ENCODE results near the gene TCERG1L. TPM values are rescaled to one million over a fixed set of nuclear protein-coding genes. Genes with fewer than 3 reads are reported as not detected.

TCERG1L gene
- total RNA-seq, 1 donor from 2014 or later = 0.46 TPM

- Histone ChIP-seq H3K36me3 (ENCODE audit: control insufficient read depth, insufficient read depth, low read length) (no peaks in the 10 kb centered on the region), H3K27me3 (ENCODE audit: control insufficient read depth, insufficient read depth, low read length) (no peaks in the 10 kb centered on the region), H3K4me3 (ENCODE audit: low read depth, low read length) (no peak overlapping the region)
- no peak for DNase-seq (ENCODE audit: low read depth)
- TF ChIP-seq, protein P1, sequence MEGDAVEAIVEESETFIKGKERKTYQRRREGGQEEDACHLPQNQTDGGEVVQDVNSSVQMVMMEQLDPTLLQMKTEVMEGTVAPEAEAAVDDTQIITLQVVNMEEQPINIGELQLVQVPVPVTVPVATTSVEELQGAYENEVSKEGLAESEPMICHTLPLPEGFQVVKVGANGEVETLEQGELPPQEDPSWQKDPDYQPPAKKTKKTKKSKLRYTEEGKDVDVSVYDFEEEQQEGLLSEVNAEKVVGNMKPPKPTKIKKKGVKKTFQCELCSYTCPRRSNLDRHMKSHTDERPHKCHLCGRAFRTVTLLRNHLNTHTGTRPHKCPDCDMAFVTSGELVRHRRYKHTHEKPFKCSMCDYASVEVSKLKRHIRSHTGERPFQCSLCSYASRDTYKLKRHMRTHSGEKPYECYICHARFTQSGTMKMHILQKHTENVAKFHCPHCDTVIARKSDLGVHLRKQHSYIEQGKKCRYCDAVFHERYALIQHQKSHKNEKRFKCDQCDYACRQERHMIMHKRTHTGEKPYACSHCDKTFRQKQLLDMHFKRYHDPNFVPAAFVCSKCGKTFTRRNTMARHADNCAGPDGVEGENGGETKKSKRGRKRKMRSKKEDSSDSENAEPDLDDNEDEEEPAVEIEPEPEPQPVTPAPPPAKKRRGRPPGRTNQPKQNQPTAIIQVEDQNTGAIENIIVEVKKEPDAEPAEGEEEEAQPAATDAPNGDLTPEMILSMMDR (IDR thresholded peaks at IDR 0.05; ENCODE audit: insufficient read depth, low read length, poor library complexity, severe bottlenecking) = no peak
Observed at GRCh38 chr10:131117416-131118212, 193.9 kb downstream of the TCERG1L start.

- H3K4me3 ChIP-seq (ENCODE audit: low read depth, low read length) = no peak overlapping the region
- H3K27me3 ChIP-seq (ENCODE audit: control insufficient read depth, insufficient read depth, low read length) = no peaks in the 10 kb centered on the region
- DNase-seq (ENCODE audit: low read depth) = no peak
- no peaks in the 10 kb centered on the region for H3K36me3 ChIP-seq (ENCODE audit: control insufficient read depth, insufficient read depth, low read length)
- TF ChIP-seq, protein P1 (IDR thresholded peaks at IDR 0.05; ENCODE audit: insufficient read depth, low read length, poor library complexity, severe bottlenecking) = no peak
Observed at GRCh38 chr10:131116991-131117375, 194.5 kb downstream of the TCERG1L start.

- no peaks in the 10 kb centered on the region for H3K27me3 ChIP-seq (ENCODE audit: control insufficient read depth, insufficient read depth, low read length)
- no peak for DNase-seq (ENCODE audit: low read depth)
- H3K4me3 ChIP-seq (ENCODE audit: low read depth, low read length) = no peak overlapping the region
- TF ChIP-seq, protein P1 (IDR thresholded peaks at IDR 0.05; ENCODE audit: insufficient read depth, low read length, poor library complexity, severe bottlenecking) = no peak
- H3K36me3 ChIP-seq (ENCODE audit: control insufficient read depth, insufficient read depth, low read length) = no peaks in the 10 kb centered on the region
Observed at GRCh38 chr10:131116216-131116990, 195.1 kb downstream of the TCERG1L start.

DNA sequence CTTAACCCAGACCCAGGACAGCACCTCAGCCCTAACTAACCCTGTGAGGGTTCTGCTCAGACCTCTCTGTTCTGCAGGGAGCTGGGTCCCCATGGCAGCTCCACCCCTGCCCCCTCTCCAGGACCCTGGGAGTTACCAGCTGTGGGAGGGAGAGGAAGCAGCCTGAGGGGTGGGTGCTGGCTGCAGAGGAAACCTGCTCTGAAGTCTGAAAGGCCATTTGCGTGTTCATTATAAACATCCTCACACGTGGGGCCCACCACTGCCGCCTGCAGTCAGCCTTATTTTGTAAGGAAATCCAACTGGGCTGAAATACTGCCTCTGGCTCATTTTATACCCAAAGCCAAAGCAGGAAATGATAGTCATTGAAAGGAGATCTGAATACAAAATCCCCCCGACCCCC, 195.7 kb downstream of the TCERG1L start:
- Histone ChIP-seq H3K4me3 (ENCODE audit: low read depth, low read length) (no peak overlapping the region), H3K36me3 (ENCODE audit: control insufficient read depth, insufficient read depth, low read length) (no peaks in the 10 kb centered on the region), H3K27me3 (ENCODE audit: control insufficient read depth, insufficient read depth, low read length) (no peaks in the 10 kb centered on the region)
- no peak for DNase-seq (ENCODE audit: low read depth)
- TF ChIP-seq, protein P1 (IDR thresholded peaks at IDR 0.05; ENCODE audit: insufficient read depth, low read length, poor library complexity, severe bottlenecking) = no peak

DNA sequence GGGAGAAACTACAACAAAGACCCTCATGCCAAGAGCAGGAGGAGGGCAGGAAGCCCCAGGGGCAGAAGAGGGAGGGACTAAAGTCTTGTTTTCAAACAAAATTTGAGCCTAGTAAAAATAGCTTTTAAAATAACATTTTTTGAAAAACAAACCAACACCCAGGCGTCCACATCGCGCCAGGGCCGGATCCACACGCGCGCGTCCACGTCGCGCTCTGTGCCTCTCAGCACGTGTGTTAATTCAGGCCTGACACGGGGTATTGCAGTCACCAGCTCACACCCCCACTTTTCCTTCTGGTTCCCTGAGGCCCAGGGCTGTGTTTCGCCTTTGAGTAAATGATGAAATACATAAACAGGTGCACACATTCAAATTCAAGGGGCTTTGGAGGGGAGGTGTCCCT, 196.2 kb downstream of the TCERG1L start:
- no peaks in the 10 kb centered on the region for H3K27me3 ChIP-seq (ENCODE audit: control insufficient read depth, insufficient read depth, low read length)
- DNase-seq (ENCODE audit: low read depth) = no peak

More for the DNA sequence above, 196.2 kb downstream of the TCERG1L start:
- Histone ChIP-seq H3K36me3 (ENCODE audit: control insufficient read depth, insufficient read depth, low read length) (no peaks in the 10 kb centered on the region), H3K4me3 (ENCODE audit: low read depth, low read length) (no peak overlapping the region)
- TF ChIP-seq, protein P1 (IDR thresholded peaks at IDR 0.05; ENCODE audit: insufficient read depth, low read length, poor library complexity, severe bottlenecking) = no peak

All from kidney epithelial cell (primary cell).